Lung (tissue), 12 donors: ENCODE results near the gene PTGES3L. TPM values are rescaled to one million over a fixed set of nuclear protein-coding genes. Genes with fewer than 3 reads are reported as not detected.

ENCODE experiments used
- ATAC-seq: fragments of 200-7000 bp; cut with Tn5 transposase; one replicate; pipeline ENCODE4 v1.9.1; 2020; ENCODE audit warnings: moderate number of reproducible peaks; ENCODE audit not compliant: insufficient read depth, low FRiP score
- DNase-seq, 3 donors: peaks; one replicate each; pipeline ENCODE4 v3.0.0-alpha.2; 2013 to 2017
- H3K27ac ChIP-seq, 2 donors: one replicate each; pipeline ENCODE4 v1.5.1; 2013; ENCODE audit warnings: mild to moderate bottlenecking in 2 of 2, moderate library complexity in 2 of 2, control low read depth in 1 of 2, inconsistent platforms in 1 of 2, low read depth in 1 of 2, low read length in 1 of 2
- H3K27me3 ChIP-seq, 3 donors: one replicate each; pipeline ENCODE4 v1.5.1; 2013; ENCODE audit warnings: low read length in 2 of 3; ENCODE audit not compliant: control insufficient read depth in 3 of 3, insufficient read depth in 3 of 3
- H3K36me3 ChIP-seq, 4 donors: one replicate each; pipeline ENCODE4 v1.5.1; 2013; ENCODE audit warnings: low read length in 4 of 4, mild to moderate bottlenecking in 1 of 4, moderate library complexity in 1 of 4; ENCODE audit not compliant: control insufficient read depth in 4 of 4, insufficient read depth in 4 of 4
- H3K4me1 ChIP-seq, 5 donors: one replicate each; pipeline ENCODE4 v1.5.1; 2013; ENCODE audit warnings: low read length in 5 of 5, mild to moderate bottlenecking in 2 of 5, moderate library complexity in 1 of 5; ENCODE audit not compliant: control insufficient read depth in 5 of 5, insufficient read depth in 5 of 5
- H3K4me3 ChIP-seq: one replicate; pipeline ENCODE4 v1.5.1; 2013; ENCODE audit warnings: mild to moderate bottlenecking, control low read depth, moderate library complexity
- H3K9ac ChIP-seq, 2 donors: one replicate each; pipeline ENCODE4 v1.5.1; 2013; ENCODE audit warnings: low read length in 2 of 2, control low read depth in 1 of 2; ENCODE audit not compliant: insufficient read depth in 1 of 2
- H3K9me3 ChIP-seq, 4 donors: one replicate each; pipeline ENCODE4 v1.5.1; 2013; ENCODE audit warnings: low read length in 3 of 4, mild to moderate bottlenecking in 1 of 4, moderate library complexity in 1 of 4; ENCODE audit not compliant: control insufficient read depth in 4 of 4, insufficient read depth in 3 of 4
- CTCF ChIP-seq: IDR thresholded peaks from 2 replicates; pipeline ENCODE4 v1.5.1; 2012; ENCODE audit warnings: mild to moderate bottlenecking; ENCODE audit errors: control extremely low read depth, extremely low read depth
- WGBS, 2 donors: extraction: QIAGEN DNeasy Blood & Tissue Kit; methylation state at CpG; one replicate each; pipeline ENCODE4 v1.1.7; 2013; 5-methylcytosine and 5-hydroxymethylcytosine counted together
- polyA plus RNA-seq, 2 donors: library from polyadenylated mRNA; stranded (reverse); fragments of 200-250 nt; gene quantifications; one replicate each; pipeline ENCODE4 v1.2.1, GENCODE V29; 2013
- total RNA-seq, 2 donors: library from RNA; depleted of rRNA in 1 of 2; stranded (reverse); fragments of >200 nt in 1 of 2; gene quantifications; one replicate each; pipeline ENCODE4 v1.2.1, GENCODE V29; 2014 to 2021
- donor health status: control.
- donor health status: control.
- donor health status: Bipolar disorder and iron deficiency.
- donor health status: healthy.
- donor health status: DM: yes; HTN: yes; CAD: no.

The PTGES3L gene
- total and polyA plus RNA-seq, 4 donors = 0.43 to 1.8 (median 0.91) TPM

GRCh38 chr17:43020030-43020621 lies 40.2 kb upstream of the PTGES3L start:
- Histone ChIP-seq H3K4me3 (no peak overlapping the region), H3K36me3 (peaks cover 0 to 21% (median 1%) of the 10 kb centered on the region in 4 donors), H3K27ac (peak overlapping the region in 1 of 2 donors; percentile 65), H3K4me1 (peaks cover 0 to 29% (median 13%) of the 10 kb centered on the region in 5 donors), H3K27me3 (no peaks in the 10 kb centered on the region), H3K9me3 (no peaks in the 10 kb centered on the region), H3K9ac (no peak overlapping the region)
- no peak for ATAC-seq
- DNase-seq = peak in 2 of 3 donors; percentile 26 to 67
- WGBS, 2 donors = 29 to 40% methylated on average over 6 of the region's 6 CpGs
- no peak for TF ChIP-seq CTCF

- TF ChIP-seq CTCF = no peak
- ATAC-seq (no peak), DNase-seq (no peak)
- Histone ChIP-seq H3K9me3 (no peaks in the 10 kb centered on the region), H3K27ac (peak overlapping the region in 1 of 2 donors; percentile 65), H3K36me3 (peaks cover 0 to 25% (median 1%) of the 10 kb centered on the region in 4 donors), H3K4me1 (peaks cover 0 to 29% (median 13%) of the 10 kb centered on the region in 5 donors), H3K4me3 (no peak overlapping the region), H3K9ac (no peak overlapping the region), H3K27me3 (no peaks in the 10 kb centered on the region)
- 23 to 31% methylated on average over 7 of the region's 7 CpGs for WGBS, 2 donors
Measured at GRCh38 chr17:43019418-43019817, 39.5 kb upstream of the PTGES3L start.

- H3K27ac ChIP-seq = no peak overlapping the region
- H3K9ac ChIP-seq = no peak overlapping the region
- H3K36me3 ChIP-seq = peaks cover 0 to 29% (median 1%) of the 10 kb centered on the region in 4 donors
- H3K9me3 ChIP-seq = no peaks in the 10 kb centered on the region
- H3K4me1 ChIP-seq = peaks cover 0 to 29% (median 13%) of the 10 kb centered on the region in 5 donors
- TF ChIP-seq CTCF = no peak
- WGBS, 2 donors = 13 to 29% methylated on average over 4 of the region's 4 CpGs
- DNase-seq (peak in 1 of 3 donors; percentile 26), ATAC-seq (no peak)
- H3K4me3 ChIP-seq = no peak overlapping the region
- no peaks in the 10 kb centered on the region for H3K27me3 ChIP-seq
Measured at GRCh38 chr17:43018932-43019331, 39.1 kb upstream of the PTGES3L start.
